Measurements from ENCODE around the gene FAM170B.

GRCh38 chr10:49175587-49176309 is 41.9 kb upstream of the FAM170B start:
- TF ChIP-seq CTCF (IDR thresholded peaks at IDR 0.05) (no peak), POLR2A (IDR thresholded peaks at IDR 0.05; ENCODE audit: low read depth) (no peak), POLR2AphosphoS5 (IDR thresholded peaks at IDR 0.05) (no peak)

All from esophagus muscularis mucosa (tissue), 3 donors.